NCI-H446 (cell line): Measurements from ENCODE around the gene CACNA2D3.

Experiments
- DNase-seq, 2 experiments: peaks; one replicate each; lab custom pipeline; 2025; lab: John Stamatoyannopoulos, UW

The CACNA2D3 gene

GRCh38 chr3:55007971-55008370 is 885.6 kb downstream of the CACNA2D3 start:
- DNase-seq = no peak

- no peak for DNase-seq
Measured at GRCh38 chr3:55009372-55009771, 887.0 kb downstream of the CACNA2D3 start.

- no peak for DNase-seq
Measured at GRCh38 chr3:55012091-55012490, 889.7 kb downstream of the CACNA2D3 start.

GRCh38 chr3:55013145-55013925 is 891.0 kb downstream of the CACNA2D3 start:
- DNase-seq = no peak

- DNase-seq = no peak
Measured at GRCh38 chr3:55014081-55014480, 891.7 kb downstream of the CACNA2D3 start.

GRCh38 chr3:55014906-55015305 is 892.6 kb downstream of the CACNA2D3 start:
- no peak for DNase-seq

GRCh38 chr3:55017876-55018275 is 895.5 kb downstream of the CACNA2D3 start:
- no peak for DNase-seq

- DNase-seq = no peak
Measured at GRCh38 chr3:55030938-55031337, 908.6 kb downstream of the CACNA2D3 start.

GRCh38 chr3:55036883-55037577 is 914.7 kb downstream of the CACNA2D3 start:
- no peak for DNase-seq

- no peak for DNase-seq
Measured at GRCh38 chr3:55042591-55042990, 920.2 kb downstream of the CACNA2D3 start.

GRCh38 chr3:55044486-55044885 is 922.1 kb downstream of the CACNA2D3 start:
- no peak for DNase-seq

GRCh38 chr3:55059027-55059629 is 936.8 kb downstream of the CACNA2D3 start:
- DNase-seq = no peak

GRCh38 chr3:55060896-55061719 is 938.8 kb downstream of the CACNA2D3 start:
- no peak for DNase-seq

- no peak for DNase-seq
Measured at GRCh38 chr3:55061720-55062034, 939.3 kb downstream of the CACNA2D3 start.

- no peak for DNase-seq
Measured at GRCh38 chr3:55064164-55064563, 941.8 kb downstream of the CACNA2D3 start.

- no peak for DNase-seq
Measured at GRCh38 chr3:55065331-55065730, 943.0 kb downstream of the CACNA2D3 start.

GRCh38 chr3:55066551-55067047 is 944.2 kb downstream of the CACNA2D3 start:
- DNase-seq = no peak

- DNase-seq = no peak
Measured at GRCh38 chr3:55069950-55070349, 947.6 kb downstream of the CACNA2D3 start.

- DNase-seq = no peak
Measured at GRCh38 chr3:55074796-55075195, 952.4 kb downstream of the CACNA2D3 start.

- no peak for DNase-seq
Measured at GRCh38 chr3:55075846-55076245, 953.5 kb downstream of the CACNA2D3 start.

GRCh38 chr3:55077726-55078125 is 955.4 kb downstream of the CACNA2D3 start:
- DNase-seq = no peak

GRCh38 chr3:55078876-55079275 is 956.5 kb downstream of the CACNA2D3 start:
- DNase-seq = no peak
